ENCODE results near the gene RASGRP3.
"Not testable (repeated sequence)": the region's sequence is repeated elsewhere in the genome, so short reads cannot be mapped to it uniquely, and the experiment has no call there.

RASGRP3 gene

GRCh38 chr2:33457556-33458247 lies 18.7 kb upstream of the RASGRP3 start:
- DNase-seq, result peak; percentile 39

GRCh38 chr2:33458248-33458819 lies 18.1 kb upstream of the RASGRP3 start:
- DNase-seq, result no peak

- DNase-seq, result no peak
Measured at GRCh38 chr2:33459745-33460144, 16.7 kb upstream of the RASGRP3 start.

GRCh38 chr2:33462512-33462911 lies 13.9 kb upstream of the RASGRP3 start:
- not testable (repeated sequence) for DNase-seq

- no peak for DNase-seq
Measured at GRCh38 chr2:33467413-33467812, 9.0 kb upstream of the RASGRP3 start.

GRCh38 chr2:33469238-33469637 lies 7.2 kb upstream of the RASGRP3 start:
- DNase-seq, result no peak

GRCh38 chr2:33475224-33476130 lies 972 bp upstream of the RASGRP3 start:
- peak; percentile 94 for DNase-seq

GRCh38 chr2:33476793-33477190 lies 343 bp downstream of the RASGRP3 start:
- DNase-seq, result no peak

GRCh38 chr2:33477473-33478468 lies 1.3 kb downstream of the RASGRP3 start:
- peak; percentile 77 for DNase-seq

GRCh38 chr2:33478968-33479731 lies 2.7 kb downstream of the RASGRP3 start:
- DNase-seq, result peak; percentile 52

- no peak for DNase-seq
Measured at GRCh38 chr2:33482518-33482917, 6.1 kb downstream of the RASGRP3 start.

- DNase-seq, result no peak
Measured at GRCh38 chr2:33484042-33484621, 7.7 kb downstream of the RASGRP3 start.

GRCh38 chr2:33485051-33485450 lies 8.6 kb downstream of the RASGRP3 start:
- DNase-seq, result no peak

GRCh38 chr2:33486544-33486943 lies 10.1 kb downstream of the RASGRP3 start:
- no peak for DNase-seq

GRCh38 chr2:33488178-33488690 lies 11.8 kb downstream of the RASGRP3 start:
- no peak for DNase-seq

- DNase-seq, result no peak
Measured at GRCh38 chr2:33488715-33489540, 12.5 kb downstream of the RASGRP3 start.

- DNase-seq, result no peak
Measured at GRCh38 chr2:33489835-33490431, 13.5 kb downstream of the RASGRP3 start.

GRCh38 chr2:33491441-33492084 lies 15.1 kb downstream of the RASGRP3 start:
- peak; percentile 46 for DNase-seq

Data from hematopoietic multipotent progenitor cell treated with erythropoietin and hydrocortisone succinate and interleukin-3 and kit ligand, for 6 days (in vitro differentiated cells).